Smooth muscle cell of the brain vasculature (primary cell): Measurements from ENCODE around the gene FAM228A.
"Not testable (repeated sequence)": the region's sequence is repeated elsewhere in the genome, so short reads cannot be mapped to it uniquely, and the experiment has no call there.

Source experiments
- DNase-seq: peaks from one replicate; pipeline ENCODE4 v3.0.0-alpha.2; 2012; ENCODE audit warnings: low read depth, low spot score

FAM228A gene

DNA sequence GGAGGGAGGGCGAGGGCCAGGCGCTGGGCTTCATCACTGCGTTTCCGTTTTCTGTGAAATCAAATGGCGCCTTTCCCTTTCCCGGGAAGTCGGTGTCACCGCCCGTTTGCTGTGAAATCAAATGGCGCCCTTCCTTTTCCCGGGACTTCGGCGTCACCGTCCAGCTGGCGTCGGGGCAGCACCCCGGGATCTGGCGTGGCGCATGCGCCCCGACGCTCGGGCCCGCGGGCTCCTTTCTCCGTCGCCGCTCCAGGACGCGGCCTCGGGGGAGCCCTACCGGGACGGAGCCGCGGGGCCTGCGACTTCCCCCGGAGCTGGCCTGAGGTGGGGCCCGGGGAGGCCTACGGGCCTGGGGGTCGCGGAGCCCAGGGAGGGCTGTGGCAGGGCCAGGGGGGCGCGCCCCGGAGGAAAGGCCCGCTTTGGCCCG lies at the start of gene FAM228A:
FAM228A (plus strand) TSS at position 203 of the 427 bp plus-strand sequence. CDS start 428 bp downstream, outside the sequence.
- DNase-seq, result no peak

DNA sequence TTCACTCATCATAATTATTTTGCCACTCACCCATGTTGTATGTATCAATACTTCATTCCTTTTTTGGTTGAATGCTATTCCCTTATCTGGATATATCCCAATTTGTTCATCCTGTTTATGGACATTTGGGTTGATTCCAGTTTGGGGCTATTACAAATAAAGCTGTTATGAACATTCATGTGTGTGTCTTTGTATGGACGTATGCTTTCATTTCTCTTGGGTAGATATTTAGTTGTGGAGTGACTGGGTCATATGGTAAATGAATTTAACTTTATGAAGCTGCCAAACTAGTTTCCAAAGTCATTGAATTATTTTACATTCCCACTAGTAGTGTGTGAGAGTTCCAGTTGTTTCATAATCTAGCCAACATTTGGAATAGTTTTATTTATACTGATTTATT lies 48.9 kb upstream of the FAM228A start:
- DNase-seq, result no peak

DNA sequence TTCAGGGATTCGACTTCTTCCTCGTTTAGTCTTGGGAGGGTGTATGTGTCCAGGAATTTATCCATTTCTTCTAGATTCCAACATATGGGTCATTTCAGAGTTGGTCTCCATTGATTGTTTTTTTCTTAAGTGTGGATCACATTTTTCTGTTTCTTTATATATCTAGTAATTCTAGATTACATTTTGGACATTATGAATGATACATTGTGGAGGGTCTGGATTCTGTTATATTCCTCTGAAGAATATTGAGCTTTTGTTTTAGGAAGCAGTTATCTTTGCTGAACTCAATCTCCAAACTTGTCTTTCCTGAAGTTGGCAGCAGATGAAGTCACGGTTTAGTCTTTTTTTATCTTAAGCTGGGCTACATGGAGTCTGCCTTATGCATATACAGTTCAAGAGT lies 42.3 kb upstream of the FAM228A start:
- no peak for DNase-seq

DNA sequence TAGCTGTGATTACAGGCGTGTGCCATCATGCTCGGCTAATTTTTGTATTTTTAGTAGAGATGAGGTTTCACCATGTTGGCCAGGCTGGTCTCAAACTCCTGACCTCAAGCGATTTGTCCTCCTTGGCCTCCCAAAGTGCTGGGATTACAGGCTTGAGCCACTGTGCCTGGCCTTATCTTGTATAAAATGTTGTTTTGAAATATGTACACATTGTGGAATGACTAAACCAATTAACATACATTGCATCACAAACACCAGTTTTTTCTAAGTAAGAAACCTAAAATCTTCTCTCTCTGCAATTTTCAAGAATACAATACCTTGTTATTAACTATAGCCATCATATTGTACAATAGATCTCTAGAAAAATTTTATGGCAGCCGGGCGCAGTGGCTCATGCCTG lies 34.5 kb upstream of the FAM228A start:
- not testable (repeated sequence) for DNase-seq

DNA sequence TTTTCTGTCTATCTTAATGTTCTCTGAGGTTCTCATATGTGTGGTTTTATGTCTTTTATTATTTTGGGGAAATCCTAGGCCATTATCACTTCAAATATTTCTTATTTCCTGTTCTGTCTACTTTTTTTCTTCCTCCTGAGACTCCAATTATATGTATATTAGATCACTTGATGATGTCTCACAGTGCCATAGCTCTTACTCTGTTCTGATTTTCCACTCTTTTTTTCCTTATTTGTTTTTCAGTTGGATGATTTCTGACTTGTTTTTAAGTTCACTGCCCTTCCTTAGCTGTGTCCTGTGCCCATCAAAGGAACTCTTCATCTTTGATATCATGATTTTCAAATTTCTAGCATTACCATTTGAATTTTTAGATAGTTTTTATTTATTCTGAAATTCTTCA lies 27.5 kb upstream of the FAM228A start:
- DNase-seq, result no peak

DNA sequence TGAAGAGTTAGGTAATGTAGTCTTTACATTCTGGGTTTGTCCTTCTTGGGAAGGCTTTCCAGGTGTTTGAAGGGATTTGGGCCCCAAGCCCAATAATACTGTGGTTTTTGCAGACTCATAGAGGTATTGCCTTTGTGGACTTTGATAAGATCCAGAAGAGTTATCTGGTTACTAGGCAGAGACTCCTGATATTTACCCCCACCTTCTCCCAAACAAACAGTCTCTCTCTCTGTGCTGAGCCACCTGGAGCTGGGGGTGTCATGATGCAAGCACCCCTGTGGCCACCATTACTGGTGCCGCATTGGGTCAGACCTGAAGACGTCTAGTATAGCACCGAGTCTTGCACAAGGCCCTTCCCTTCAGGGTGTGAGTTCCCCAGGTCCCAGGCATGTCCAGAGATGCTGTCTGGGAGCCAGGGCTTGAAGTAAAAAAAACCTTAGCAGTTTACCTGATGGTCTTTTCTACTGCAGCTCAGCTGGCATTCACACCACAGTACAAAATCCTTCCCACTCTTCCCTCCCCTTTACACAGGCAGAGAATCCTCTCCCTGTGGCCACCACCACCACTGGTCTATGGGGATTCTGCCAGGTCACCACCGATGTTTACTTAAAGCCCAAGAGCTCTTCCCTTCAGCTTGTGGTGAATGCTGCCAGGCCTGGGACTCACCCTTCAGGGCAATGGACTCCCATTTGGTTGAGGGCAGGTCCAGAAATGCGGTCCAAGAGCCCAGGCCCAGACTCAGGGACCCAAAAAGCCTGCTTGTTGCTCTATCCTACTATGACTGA lies 22.2 kb upstream of the FAM228A start:
- DNase-seq, result no peak

DNA sequence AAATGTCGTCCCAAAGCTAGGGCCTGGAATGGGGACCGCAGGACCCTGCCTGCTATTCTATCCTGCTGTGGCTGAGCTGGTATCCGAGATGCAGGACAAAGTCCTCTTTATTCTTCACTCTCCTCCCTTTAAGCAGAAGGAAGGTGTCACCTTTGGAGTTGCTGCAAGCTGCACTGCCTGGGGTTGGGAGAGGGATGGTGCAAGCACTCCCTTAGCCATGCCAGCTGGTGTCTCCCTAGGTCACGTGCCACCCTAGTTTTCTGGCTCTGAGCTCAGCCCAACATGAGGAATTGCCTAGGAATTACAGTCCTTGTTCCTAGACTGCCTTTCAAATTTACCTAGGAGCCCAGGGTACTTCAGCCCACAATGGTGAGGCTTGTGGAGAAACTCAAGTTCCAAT lies 21.4 kb upstream of the FAM228A start:
- DNase-seq, result no peak

DNA sequence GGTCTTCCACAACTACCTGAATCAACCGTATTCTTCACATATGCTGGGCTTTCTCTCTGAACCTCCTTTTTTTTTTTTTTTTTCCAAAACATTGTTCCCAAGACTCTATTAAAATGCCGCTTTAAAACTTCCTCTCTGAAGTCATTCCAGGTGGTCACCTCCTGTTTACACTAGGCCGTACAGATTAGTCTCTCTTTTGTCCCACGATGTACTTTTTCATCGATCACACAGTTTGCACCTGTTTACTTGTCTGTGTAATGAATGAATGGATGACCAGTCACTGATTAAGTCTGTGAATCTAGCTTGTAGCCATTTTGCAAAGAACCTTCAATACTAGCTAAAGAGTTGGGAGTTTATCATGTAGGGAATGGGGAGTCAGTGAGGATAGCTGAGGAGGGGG lies 16.7 kb upstream of the FAM228A start:
- no peak for DNase-seq

DNA sequence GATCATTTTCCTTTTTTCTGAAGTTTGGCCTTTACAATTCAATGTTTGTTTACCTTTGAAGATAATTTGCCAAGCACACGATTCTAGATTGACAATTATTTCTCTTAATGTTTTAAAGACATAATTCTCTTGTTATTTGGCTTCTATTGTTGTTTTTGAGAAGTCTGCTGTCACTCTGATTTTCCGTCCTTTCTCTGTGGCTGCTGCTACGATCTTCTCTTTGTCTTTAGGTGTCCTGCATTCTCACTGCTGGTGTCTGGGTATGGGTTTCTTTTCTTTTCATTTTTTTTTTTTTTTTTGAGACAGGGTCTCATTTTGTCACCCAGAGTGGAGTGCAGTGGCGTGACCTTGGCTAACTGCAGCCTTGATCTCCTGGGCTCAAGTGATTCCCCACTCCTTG lies 15.1 kb upstream of the FAM228A start:
- no peak for DNase-seq

DNA sequence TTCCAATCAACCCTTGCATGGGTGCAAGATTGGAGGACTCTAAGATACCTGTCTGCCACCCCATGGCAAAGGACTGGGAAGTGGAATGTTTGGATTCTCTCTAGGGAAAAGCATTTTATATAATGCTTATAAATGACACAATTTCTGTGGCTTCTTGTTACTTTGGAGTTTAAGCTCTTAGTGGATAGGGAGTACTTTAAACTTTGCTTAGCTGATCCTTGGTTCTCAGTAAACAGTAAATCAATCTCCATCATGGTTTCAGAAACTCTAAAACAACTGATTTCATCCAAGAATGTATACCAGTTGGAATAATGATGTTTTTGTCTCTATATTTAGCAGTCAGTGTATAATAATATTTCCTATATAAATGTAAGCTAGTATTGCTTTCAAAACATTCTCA lies 14.1 kb upstream of the FAM228A start:
- no peak for DNase-seq

DNA sequence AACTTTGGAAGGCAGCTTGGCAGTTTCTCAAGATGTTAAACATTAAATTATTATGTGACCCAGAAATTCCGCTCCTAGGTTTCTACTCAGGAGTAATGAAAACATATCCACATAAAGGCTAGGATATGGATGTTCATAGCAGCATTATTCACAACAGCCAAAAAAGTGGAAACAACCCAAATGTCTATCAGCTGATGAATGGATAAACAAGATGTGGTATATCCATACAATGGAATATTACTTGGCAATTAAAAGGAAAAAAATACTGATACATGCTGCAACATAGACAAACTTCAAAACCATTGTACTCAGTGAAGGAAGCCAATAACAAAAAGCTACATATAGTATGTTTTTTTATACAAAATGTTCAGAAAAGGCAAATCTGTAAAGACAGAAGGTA lies 12.4 kb upstream of the FAM228A start:
- no peak for DNase-seq

DNA sequence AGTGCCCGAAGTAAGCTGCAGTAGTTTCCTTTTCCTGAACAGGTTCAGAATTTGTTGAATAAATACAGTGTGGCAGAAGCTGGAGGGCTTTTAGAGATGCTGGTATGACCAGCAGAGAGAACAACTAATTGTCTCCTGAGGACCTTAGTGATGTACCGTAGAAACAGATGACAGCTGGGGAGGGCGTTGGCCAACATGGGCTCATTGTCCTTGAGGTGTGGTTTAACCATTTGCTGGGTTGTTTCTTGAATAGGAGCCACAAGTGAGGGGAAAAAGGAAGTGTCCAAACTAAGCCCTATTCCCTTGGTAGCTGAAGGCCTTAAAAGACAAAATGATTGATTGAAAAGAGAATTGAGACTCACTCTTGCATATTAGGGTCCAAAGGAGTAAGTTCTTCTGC lies 11.7 kb upstream of the FAM228A start:
- no peak for DNase-seq

DNA sequence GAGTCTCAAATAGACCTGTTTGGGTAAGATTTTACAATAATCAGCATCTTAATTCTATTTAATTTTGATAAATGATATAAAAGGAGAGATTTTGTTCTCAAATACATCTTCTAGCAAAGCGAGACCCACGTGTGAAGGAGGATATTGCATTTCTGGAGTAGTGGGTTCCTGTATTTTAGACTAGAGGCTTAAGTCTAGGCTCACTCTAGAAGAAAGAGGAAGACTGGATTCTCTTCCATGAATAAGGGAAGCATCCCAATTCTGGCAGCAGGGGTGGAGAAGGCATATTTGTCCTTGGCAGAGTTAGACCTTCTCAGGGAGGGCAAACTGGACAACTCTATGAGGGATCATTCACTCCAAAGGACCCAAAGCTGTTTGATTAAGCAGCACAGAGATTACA lies 11.3 kb upstream of the FAM228A start:
- DNase-seq, result no peak

DNA sequence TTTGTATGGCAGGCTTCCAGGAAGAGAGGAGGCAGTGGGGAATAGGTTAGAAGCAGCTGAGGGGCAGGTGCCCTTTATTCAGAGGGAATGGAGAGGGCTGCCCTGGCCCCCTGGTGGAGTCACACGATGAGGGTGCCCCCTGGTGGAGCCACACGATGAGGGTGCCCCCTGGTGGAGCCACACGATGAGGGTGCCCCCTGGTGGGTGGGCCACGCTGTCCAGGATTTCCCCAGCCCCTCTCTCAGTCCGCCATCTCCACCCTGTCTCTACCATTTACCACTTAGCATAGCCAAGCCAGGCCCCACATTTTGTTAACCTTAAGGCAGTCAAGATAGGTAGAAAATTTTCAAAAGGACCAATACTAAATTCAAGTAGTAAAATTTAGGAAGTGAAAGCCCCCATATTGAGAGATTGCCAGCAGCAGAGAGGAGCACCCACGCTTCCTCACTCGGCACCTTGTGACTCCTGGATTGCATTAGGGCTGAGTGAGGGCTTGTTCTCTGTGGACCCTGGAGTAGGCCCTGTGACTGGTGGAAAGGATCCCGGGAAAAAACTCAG lies 10.4 kb upstream of the FAM228A start:
- DNase-seq, result no peak

DNA sequence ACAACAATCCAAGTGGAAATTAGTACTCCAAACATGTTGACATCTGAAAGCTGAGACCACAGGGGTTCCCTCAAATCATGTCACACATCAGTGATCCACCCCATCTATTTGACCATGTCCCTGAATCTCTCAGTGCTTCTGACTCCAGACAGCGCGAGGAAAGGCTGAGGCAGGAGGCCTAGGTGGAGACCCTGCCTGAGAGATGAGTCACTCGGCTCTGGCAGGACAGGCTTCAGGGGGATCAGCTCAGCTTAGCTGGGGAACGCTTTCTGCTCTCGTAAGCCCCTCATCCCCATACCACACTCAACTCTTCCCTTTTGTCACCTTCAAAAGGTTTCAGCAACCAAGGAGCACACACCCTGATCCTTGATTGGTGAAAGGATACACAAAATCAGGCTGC lies 5.8 kb upstream of the FAM228A start:
- no peak for DNase-seq

DNA sequence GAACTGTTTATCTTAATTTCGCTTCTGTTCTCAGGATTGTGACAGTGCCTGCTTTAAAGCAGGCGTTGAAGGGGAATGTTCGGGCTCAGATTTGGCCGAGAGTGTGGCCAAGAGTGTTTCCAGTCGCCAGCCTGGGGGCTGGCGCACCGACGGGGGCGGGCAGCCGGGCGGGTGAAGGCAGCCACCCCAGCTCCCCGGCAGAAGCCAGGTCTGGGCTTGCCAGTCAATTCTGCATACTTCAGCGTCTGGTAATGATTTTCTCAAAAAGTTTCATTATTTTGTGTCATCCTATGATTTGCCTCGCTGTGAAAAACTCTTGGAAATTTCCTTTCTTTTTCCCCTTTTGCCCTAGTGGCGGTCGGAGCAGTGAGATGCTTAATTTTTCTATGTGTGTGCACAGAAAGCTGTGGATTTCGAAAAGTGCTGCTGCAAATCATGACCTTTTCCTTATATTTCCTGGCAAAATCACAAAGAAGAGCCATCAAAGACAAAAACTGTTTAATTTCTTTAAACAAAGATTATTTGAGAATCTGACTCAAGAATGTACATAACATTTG lies 856 bp downstream of the FAM228A start:
- DNase-seq, result no peak

DNA sequence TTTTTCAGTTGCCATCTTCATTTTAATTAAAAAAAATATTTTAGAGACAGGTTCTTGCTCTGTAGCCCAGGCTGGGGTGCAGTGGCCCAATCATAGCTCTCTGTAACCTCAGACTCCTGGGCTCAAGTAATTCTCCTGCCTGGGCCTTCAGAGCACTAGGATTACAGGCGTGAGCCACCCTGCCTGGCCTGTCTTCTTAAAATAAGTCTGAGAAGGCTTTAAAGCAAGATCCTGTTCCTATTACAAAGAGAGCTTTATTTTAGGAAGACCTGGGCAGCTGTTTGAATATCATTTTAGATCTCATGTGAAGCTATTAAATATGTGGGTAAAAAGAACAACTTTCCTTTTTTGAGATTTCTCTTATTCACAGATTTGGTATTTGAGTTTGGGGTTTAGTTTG lies 1.5 kb downstream of the FAM228A start:
- no peak for DNase-seq

DNA sequence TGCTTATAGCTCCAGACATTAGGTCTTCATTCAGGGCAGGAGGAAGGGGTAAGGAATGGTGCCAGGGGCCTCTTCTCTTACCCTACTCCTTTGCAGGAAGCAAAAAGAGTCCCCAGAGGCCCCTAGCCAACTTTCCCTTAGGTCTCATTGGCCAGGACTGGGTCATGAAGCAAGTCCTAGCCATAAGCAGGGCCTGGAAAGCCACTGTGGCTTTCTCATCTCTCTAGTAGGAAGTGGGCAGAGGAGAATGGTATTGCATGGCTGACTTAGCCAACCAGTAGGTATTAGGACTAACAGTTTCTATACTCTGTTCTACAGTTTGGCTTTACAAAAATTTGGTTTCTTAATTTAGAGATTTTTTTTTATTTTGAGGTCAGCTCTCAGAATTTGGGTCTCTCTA lies 4.8 kb downstream of the FAM228A start:
- no peak for DNase-seq

DNA sequence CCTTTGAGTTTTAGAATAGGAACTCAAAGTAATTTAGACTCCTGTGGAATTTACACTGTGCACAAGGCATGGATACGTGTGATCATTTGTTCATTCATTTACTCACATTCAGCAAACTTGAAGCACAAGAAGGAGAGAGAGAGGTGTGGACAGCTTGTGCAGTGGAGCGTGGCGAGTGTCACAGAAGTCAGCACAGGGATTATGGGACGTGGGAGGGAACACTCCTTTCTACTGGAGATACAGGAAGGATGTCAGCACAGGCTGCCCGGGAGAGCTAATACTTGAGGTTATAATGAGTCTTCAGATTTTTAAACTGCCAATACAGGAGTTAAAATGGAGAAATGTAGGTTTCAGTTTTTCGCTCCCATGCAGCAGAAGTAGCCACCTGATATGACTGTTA lies 7.0 kb downstream of the FAM228A start:
- no peak for DNase-seq

DNA sequence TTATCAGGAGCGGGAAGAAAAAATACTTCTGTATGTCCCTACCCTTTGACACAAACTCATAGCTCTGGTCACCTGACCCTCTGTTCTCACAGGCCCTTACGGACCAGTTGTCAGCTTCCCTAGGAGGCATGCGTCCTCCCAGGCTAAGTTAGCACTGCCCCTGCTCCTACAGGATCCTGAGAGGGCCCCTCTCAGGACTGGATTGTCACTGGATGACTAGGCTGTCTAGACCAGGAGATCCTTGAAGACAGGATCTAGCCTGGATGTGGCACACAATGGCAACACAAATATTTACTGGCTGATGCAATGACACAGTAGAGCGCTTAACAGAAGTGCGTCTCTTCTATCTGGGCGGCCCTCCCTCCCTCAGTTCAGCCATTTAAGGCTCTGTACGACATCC lies 7.7 kb downstream of the FAM228A start:
- DNase-seq, result no peak

DNA sequence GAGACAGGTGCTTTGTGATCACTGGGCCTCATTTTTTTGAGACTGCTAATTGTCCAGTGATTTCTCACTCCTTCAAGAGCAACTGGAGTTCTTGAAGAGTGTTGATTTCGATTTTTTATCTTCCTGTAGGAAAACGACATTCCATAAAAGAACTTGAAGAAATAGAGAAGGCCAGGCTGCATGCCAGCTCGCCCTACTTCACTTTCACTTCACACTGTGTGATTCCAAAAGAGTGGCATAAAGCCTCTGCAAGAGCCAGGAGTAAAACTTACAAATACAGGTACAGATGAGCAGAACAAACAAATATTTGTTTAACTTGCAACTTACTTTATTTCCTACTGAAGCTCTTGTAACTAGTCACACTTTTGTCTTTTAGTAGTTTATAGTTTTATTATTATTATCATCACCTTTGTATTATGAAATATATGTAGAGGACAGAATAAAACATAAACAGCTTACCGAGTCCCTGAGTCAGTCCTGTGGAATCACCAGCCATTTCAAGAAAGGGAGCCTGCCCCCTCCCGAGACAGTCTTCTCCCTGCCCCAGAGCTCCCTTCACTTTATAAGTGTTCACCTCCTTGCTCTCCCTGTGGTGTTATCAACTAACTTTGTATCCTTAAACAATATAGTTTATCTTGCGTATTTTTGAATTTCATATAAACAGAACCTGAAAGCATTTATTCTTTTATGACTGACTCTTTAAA lies 8.7 kb downstream of the FAM228A start:
- DNase-seq, result no peak

DNA sequence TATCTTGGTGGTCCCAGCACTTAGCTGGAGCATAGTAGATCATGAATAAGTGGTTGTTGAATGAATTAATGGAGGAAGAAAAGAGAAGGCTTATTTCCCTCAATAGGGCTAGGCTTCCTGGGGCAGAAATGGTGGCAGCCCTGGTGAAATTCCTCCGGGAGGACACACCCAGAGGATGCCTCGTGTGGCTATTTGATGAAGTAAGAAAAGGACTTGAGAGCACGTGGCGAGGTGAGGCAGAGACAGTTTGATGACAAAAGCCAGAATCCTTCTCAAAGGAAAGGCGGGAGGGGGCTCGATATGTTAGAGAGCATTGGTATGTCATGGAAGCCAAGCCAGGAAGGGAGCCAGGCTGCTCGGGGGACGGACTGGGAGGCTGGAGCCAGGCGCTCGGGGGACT lies 14.7 kb downstream of the FAM228A start:
- no peak for DNase-seq

DNA sequence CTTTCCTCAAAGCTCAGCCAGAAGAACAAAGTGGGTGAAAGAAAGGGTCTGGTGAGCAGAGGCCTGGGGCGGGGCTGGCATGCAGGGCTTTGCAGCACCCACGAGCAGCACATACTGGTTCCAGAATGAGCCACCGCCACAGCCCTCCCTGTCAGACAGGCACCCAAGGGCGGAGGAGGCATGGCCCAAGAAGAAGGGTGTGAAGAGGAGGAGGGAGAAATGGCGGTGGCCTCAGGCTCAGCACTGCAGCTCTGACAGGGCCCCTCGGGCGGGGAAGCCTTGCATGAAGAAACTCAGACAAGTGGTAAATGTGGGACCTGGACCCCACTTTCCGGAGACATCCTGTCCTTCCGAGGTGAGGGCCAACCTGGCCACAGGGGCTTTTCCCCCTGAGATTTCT lies 15.7 kb downstream of the FAM228A start:
- no peak for DNase-seq
